Activated B cell treated with CpG ODN at 0.5 μM for 24 hours (primary cell): ENCODE results near the gene KRT79. TPM values are rescaled to one million over a fixed set of nuclear protein-coding genes. Genes with fewer than 3 reads are reported as not detected.

Experiments
- ATAC-seq: fragments of 200-7000 bp; cut with Tn5 transposase; one replicate; pipeline ENCODE4 v1.10.0; 2021; ENCODE audit warnings: low read depth, mild to moderate bottlenecking, moderate library complexity
- CTCF ChIA-PET: fragments of 350-600 bp; sonication (Branson Sonifier 250); formaldehyde crosslinking; loops from one replicate; lab custom pipeline; 2021; ENCODE audit warnings: antibody characterized with exemption; lab: Charles Lee
- POLR2A ChIA-PET: fragments of 350-600 bp; sonication (Branson Sonifier 250); formaldehyde crosslinking; loops from one replicate; lab custom pipeline; 2021; ENCODE audit warnings: antibody characterized with exemption; lab: Charles Lee
- DNase-seq: peaks from one replicate; pipeline ENCODE4 v3.0.0; 2022
- H3K27ac Mint-ChIP-seq: one replicate; pipeline ENCODE4 v1.8.0; 2020; ENCODE audit warnings: mixed read lengths
- H3K27me3 Mint-ChIP-seq: one replicate; pipeline ENCODE4 v1.8.0; 2021; ENCODE audit warnings: mixed read lengths
- H3K36me3 Mint-ChIP-seq: one replicate; pipeline ENCODE4 v1.8.0; 2021; ENCODE audit warnings: low read depth, mixed read lengths
- H3K4me1 Mint-ChIP-seq: one replicate; pipeline ENCODE4 v1.8.0; 2021; ENCODE audit warnings: mixed read lengths
- H3K4me3 Mint-ChIP-seq: one replicate; pipeline ENCODE4 v1.8.0; 2020; ENCODE audit warnings: mild to moderate bottlenecking, mixed read lengths
- H3K9me3 Mint-ChIP-seq: one replicate; pipeline ENCODE4 v1.8.0; 2020; ENCODE audit warnings: mixed read lengths
- intact Hi-C: fragments of 100-400 bp; cut with micrococcal nuclease; formaldehyde crosslinking; loops from one replicate; pipeline ENCODE4 v1.15.1; 2024
- total RNA-seq: library from RNA; stranded (reverse); gene quantifications from 2 replicates; pipeline ENCODE4 v1.2.3, GENCODE V29; 2022
- TF ChIP-seq, protein P1 (sequence below): fragments of 200-600 bp; IDR thresholded peaks from one replicate; pipeline ENCODE4 v1.8.0; 2022; ENCODE audit warnings: antibody characterized with exemption, mild to moderate bottlenecking

The KRT79 gene
- total RNA-seq, 1 donor from 2014 or later: not detected

DNA sequence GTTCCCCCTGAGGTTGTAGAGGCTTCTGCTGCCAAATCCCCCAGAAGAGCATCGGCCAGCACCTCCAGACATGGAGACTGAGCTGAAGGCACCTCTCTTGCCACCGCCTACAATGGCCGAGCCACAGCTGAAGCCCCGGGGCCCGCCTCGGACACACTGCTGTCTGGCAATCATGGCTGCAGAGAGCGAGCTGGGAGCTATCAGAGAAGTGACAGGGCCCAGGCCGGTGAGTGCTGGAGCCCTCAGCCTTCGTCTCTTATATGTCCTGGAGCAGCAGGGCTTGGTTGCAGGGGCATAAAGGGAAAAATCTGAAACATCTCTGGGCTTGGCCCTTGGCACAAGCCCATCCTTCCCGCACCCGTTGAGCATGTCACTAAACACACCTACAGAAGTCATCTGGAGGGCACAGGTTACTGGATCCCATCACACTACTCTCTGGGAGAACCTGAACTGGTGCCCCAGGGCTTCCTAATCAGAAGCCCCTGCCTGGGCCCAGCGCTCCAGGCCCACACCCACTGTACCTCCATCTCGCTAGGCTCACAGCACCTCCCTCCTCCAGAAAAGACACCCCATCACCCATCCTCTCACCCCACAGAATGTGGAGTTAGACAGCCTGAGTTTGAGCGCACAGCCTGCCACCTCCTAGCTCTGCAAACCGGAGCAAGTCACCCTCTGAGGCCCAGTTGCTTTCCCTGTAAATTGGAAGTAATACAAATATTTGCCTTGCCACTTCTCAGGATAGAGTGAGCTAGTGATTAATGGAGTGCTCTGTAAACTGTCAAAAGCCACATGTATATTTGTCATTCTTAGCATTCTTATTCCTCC is 20.0 kb downstream of the KRT79 start, which contains the start of gene KRT4:
KRT4 (minus strand) TSS at position 232 of the 825 bp plus-strand sequence; CDS start at position 174, 58 bp downstream.
- no peak for DNase-seq
- no peak for ATAC-seq
- intact Hi-C loops: no loop called here
- CTCF ChIA-PET: no interaction called here
- TF ChIP-seq, protein P1, sequence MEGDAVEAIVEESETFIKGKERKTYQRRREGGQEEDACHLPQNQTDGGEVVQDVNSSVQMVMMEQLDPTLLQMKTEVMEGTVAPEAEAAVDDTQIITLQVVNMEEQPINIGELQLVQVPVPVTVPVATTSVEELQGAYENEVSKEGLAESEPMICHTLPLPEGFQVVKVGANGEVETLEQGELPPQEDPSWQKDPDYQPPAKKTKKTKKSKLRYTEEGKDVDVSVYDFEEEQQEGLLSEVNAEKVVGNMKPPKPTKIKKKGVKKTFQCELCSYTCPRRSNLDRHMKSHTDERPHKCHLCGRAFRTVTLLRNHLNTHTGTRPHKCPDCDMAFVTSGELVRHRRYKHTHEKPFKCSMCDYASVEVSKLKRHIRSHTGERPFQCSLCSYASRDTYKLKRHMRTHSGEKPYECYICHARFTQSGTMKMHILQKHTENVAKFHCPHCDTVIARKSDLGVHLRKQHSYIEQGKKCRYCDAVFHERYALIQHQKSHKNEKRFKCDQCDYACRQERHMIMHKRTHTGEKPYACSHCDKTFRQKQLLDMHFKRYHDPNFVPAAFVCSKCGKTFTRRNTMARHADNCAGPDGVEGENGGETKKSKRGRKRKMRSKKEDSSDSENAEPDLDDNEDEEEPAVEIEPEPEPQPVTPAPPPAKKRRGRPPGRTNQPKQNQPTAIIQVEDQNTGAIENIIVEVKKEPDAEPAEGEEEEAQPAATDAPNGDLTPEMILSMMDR: no peak
- POLR2A ChIA-PET: no interaction called here
- Mint-ChIP-seq H3K27me3 (peaks cover 18% of the 10 kb centered on the region), H3K9me3 (no peaks in the 10 kb centered on the region), H3K36me3 (no peaks in the 10 kb centered on the region), H3K4me3 (no peak within 1 kb of the TSS), H3K27ac (no peak within 1 kb of the TSS), H3K4me1 (no peaks in the 10 kb centered on the region)

GRCh38 chr12:52813203-52813819 is 20.8 kb downstream of the KRT79 start:
- Mint-ChIP-seq H3K4me3 (no peak overlapping the region), H3K27ac (no peak overlapping the region), H3K4me1 (no peaks in the 10 kb centered on the region), H3K36me3 (no peaks in the 10 kb centered on the region), H3K9me3 (no peaks in the 10 kb centered on the region), H3K27me3 (peaks cover 13% of the 10 kb centered on the region)
- ATAC-seq: no peak
- TF ChIP-seq, protein P1: no peak
- intact Hi-C loops: no loop called here
- no peak for DNase-seq
- POLR2A ChIA-PET: no interaction called here
- CTCF ChIA-PET: no interaction called here

GRCh38 chr12:52812749-52813148 is 21.4 kb downstream of the KRT79 start:
- ChIA-PET CTCF (no interaction called here), POLR2A (no interaction called here)
- Mint-ChIP-seq H3K4me3 (no peak overlapping the region), H3K9me3 (no peaks in the 10 kb centered on the region), H3K27ac (no peak overlapping the region), H3K36me3 (no peaks in the 10 kb centered on the region), H3K27me3 (peaks cover 9% of the 10 kb centered on the region), H3K4me1 (no peaks in the 10 kb centered on the region)
- DNase-seq: no peak
- TF ChIP-seq, protein P1: no peak
- intact Hi-C loops: no loop called here
- ATAC-seq: no peak

- Mint-ChIP-seq H3K4me3 (no peak overlapping the region), H3K27ac (no peak overlapping the region), H3K9me3 (no peaks in the 10 kb centered on the region), H3K4me1 (no peaks in the 10 kb centered on the region), H3K36me3 (no peaks in the 10 kb centered on the region), H3K27me3 (peaks cover 2% of the 10 kb centered on the region)
- CTCF ChIA-PET: no interaction called here
- TF ChIP-seq, protein P1: no peak
- intact Hi-C loops: no loop called here
- ATAC-seq (no peak), DNase-seq (no peak)
- POLR2A ChIA-PET: no interaction called here
Measured at GRCh38 chr12:52812073-52812400, 22.1 kb downstream of the KRT79 start.
